Mesendoderm (in vitro differentiated cells): ENCODE data around the gene VSNL1.

Source experiments
- DNase-seq: peaks from one replicate; pipeline ENCODE4 v3.0.0; 2013
- H2AK5ac ChIP-seq: 2 replicates; pipeline ENCODE4 v1.6.1; 2013; ENCODE audit warnings: low read length, inconsistent platforms
- H2BK120ac ChIP-seq: 2 replicates; pipeline ENCODE4 v1.6.1; 2013; ENCODE audit warnings: low read depth, mild to moderate bottlenecking, low read length, moderate library complexity, mixed read lengths
- H2BK15ac ChIP-seq: replicated peaks from 2 replicates; pipeline ENCODE4 v1.6.1; 2013; ENCODE audit warnings: low read depth, mild to moderate bottlenecking, moderate library complexity
- H2BK5ac ChIP-seq: 2 replicates; pipeline ENCODE4 v1.6.1; 2013; ENCODE audit warnings: low read length, inconsistent platforms
- H3K18ac ChIP-seq: 2 replicates; pipeline ENCODE4 v1.6.1; 2013; ENCODE audit warnings: mild to moderate bottlenecking, low read length, mixed read lengths
- H3K23ac ChIP-seq: one replicate; pipeline ENCODE4 v1.6.1; 2013; ENCODE audit warnings: low read length
- H3K27ac ChIP-seq: 2 replicates; pipeline ENCODE4 v1.5.1; 2013; ENCODE audit warnings: low read depth, mild to moderate bottlenecking, inconsistent platforms, low read length, moderate library complexity
- H3K27me3 ChIP-seq: 2 replicates; pipeline ENCODE4 v1.6.1; 2013; ENCODE audit warnings: low read length, control low read depth, mild to moderate bottlenecking, inconsistent platforms; ENCODE audit not compliant: insufficient read depth, poor library complexity
- H3K36me3 ChIP-seq: 2 replicates; pipeline ENCODE4 v1.6.1; 2013; ENCODE audit warnings: low read length, inconsistent platforms; ENCODE audit not compliant: control insufficient read depth, insufficient read depth
- H3K4ac ChIP-seq: one replicate; pipeline ENCODE4 v1.6.1; 2013; ENCODE audit warnings: low read depth, mild to moderate bottlenecking, low read length, moderate library complexity
- H3K4me1 ChIP-seq: 2 replicates; pipeline ENCODE4 v1.6.1; 2013; ENCODE audit warnings: low read depth, low read length, inconsistent platforms; ENCODE audit not compliant: control insufficient read depth
- H3K4me2 ChIP-seq: 2 replicates; pipeline ENCODE4 v1.6.1; 2013; ENCODE audit warnings: low read length
- H3K4me3 ChIP-seq: 2 replicates; pipeline ENCODE4 v1.5.1; 2013; ENCODE audit warnings: mild to moderate bottlenecking, low read length
- H3K56ac ChIP-seq: one replicate; pipeline ENCODE4 v1.6.1; 2013; ENCODE audit warnings: low read length
- H3K79me1 ChIP-seq: 2 replicates; pipeline ENCODE4 v1.6.1; 2013; ENCODE audit warnings: low read length, inconsistent platforms
- H3K79me2 ChIP-seq: 2 replicates; pipeline ENCODE4 v1.6.1; 2013; ENCODE audit warnings: mild to moderate bottlenecking, low read length; ENCODE audit not compliant: control insufficient read depth, insufficient read depth
- H3K9ac ChIP-seq: 2 replicates; pipeline ENCODE4 v1.6.1; 2013; ENCODE audit warnings: low read length, inconsistent platforms
- H4K5ac ChIP-seq: one replicate; pipeline ENCODE4 v1.6.1; 2013; ENCODE audit warnings: low read length
- H4K8ac ChIP-seq: one replicate; pipeline ENCODE4 v1.6.1; 2013; ENCODE audit warnings: low read depth, mild to moderate bottlenecking, control low read depth, low read length, moderate library complexity
- WGBS: extraction: QIAGEN DNeasy Blood & Tissue Kit; methylation state at CpG from one replicate; pipeline ENCODE4 v1.1.7; 2013; ENCODE audit warnings: low lambda C conversion rate, missing lambda C conversion rate; ENCODE audit not compliant: insufficient coverage; ENCODE audit errors: extremely low coverage; 5-methylcytosine and 5-hydroxymethylcytosine counted together

The VSNL1 gene

DNA sequence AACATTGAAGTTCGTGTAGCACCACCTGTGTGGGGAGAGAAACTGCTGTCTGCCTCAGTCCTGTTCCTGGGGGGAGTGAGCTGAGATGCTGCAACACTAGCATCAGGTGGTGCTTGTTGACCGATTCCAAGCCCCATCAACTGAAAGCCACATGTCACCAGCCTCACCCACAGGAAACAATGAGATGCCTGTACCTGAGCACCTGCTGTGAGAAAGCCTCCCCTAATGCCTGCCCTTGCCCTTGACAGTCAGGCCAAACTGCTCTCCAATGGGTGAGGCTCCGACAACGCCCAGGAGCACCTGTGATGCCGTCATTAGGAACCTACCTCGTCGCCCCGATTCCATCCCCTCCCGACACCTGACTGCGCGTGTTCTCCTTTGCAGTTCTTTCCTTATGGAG, 108.5 kb downstream of the VSNL1 start:
- Histone ChIP-seq H3K4me2 (no peak overlapping the region), H3K79me2 (no peaks in the 10 kb centered on the region), H4K5ac (no peak overlapping the region), H2BK5ac (no peak overlapping the region), H3K4me3 (no peak overlapping the region), H3K79me1 (no peaks in the 10 kb centered on the region), H3K4ac (no peak overlapping the region), H3K27me3 (no peaks in the 10 kb centered on the region), H3K9ac (no peak overlapping the region), H3K23ac (no peak overlapping the region), H2BK120ac (no peak overlapping the region), H3K36me3 (no peaks in the 10 kb centered on the region), H3K27ac (no peak overlapping the region), H3K18ac (no peak overlapping the region), H4K8ac (no peak overlapping the region), H2AK5ac (no peak overlapping the region), H2BK15ac (no peak overlapping the region), H3K4me1 (no peaks in the 10 kb centered on the region), H3K56ac (no peak overlapping the region)
- DNase-seq, result no peak
- no CpG with 5 or more reads among the region's 11 CpGs for WGBS

- no peak overlapping the region for H3K56ac ChIP-seq
- no peak overlapping the region for H3K4me2 ChIP-seq
- H4K5ac ChIP-seq, result no peak overlapping the region
- no peak overlapping the region for H3K9ac ChIP-seq
- H3K4me3 ChIP-seq, result no peak overlapping the region
- no peaks in the 10 kb centered on the region for H3K27me3 ChIP-seq
- no peak overlapping the region for H3K27ac ChIP-seq
- H3K4ac ChIP-seq, result no peak overlapping the region
- no peaks in the 10 kb centered on the region for H3K79me2 ChIP-seq
- no peaks in the 10 kb centered on the region for H3K36me3 ChIP-seq
- no peaks in the 10 kb centered on the region for H3K79me1 ChIP-seq
- no peak overlapping the region for H4K8ac ChIP-seq
- H2BK15ac ChIP-seq, result no peak overlapping the region
- WGBS, result no CpG with 5 or more reads among the region's 9 CpGs
- no peak overlapping the region for H2BK5ac ChIP-seq
- no peak overlapping the region for H3K18ac ChIP-seq
- no peaks in the 10 kb centered on the region for H3K4me1 ChIP-seq
- H2BK120ac ChIP-seq, result no peak overlapping the region
- no peak overlapping the region for H3K23ac ChIP-seq
- no peak overlapping the region for H2AK5ac ChIP-seq
- no peak for DNase-seq
Measured at GRCh38 chr2:17652681-17653394, 112.3 kb downstream of the VSNL1 start.

DNA sequence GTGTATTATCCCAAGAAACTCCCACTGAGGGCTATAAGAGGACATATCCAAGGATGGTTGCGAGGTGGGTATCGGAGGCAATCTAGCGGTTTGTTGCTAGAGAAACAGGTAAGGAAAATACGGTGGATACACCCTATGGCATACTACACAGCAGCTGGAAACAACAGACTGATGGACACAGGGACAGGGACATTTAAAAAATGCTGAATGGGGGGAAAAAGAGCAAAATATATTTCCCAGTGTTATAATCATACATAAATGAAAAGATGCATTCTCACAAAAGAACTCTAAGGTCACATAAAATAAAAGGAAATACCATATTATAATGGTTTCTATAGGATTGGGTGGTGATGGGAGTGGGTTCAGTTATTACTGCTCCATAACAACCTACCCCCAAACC, 117.3 kb downstream of the VSNL1 start:
- Histone ChIP-seq H3K27ac (no peak overlapping the region), H3K18ac (no peak overlapping the region), H3K9ac (no peak overlapping the region), H3K36me3 (no peaks in the 10 kb centered on the region), H2BK120ac (no peak overlapping the region), H4K5ac (no peak overlapping the region), H3K23ac (no peak overlapping the region), H3K27me3 (no peaks in the 10 kb centered on the region), H3K79me1 (no peaks in the 10 kb centered on the region), H2BK5ac (no peak overlapping the region), H3K4me2 (no peak overlapping the region), H3K79me2 (no peaks in the 10 kb centered on the region), H3K4me3 (no peak overlapping the region), H3K4ac (no peak overlapping the region), H2AK5ac (no peak overlapping the region), H3K56ac (no peak overlapping the region), H3K4me1 (no peaks in the 10 kb centered on the region), H2BK15ac (no peak overlapping the region), H4K8ac (no peak overlapping the region)
- no CpG with 5 or more reads among the region's 4 CpGs for WGBS
- no peak for DNase-seq

DNA sequence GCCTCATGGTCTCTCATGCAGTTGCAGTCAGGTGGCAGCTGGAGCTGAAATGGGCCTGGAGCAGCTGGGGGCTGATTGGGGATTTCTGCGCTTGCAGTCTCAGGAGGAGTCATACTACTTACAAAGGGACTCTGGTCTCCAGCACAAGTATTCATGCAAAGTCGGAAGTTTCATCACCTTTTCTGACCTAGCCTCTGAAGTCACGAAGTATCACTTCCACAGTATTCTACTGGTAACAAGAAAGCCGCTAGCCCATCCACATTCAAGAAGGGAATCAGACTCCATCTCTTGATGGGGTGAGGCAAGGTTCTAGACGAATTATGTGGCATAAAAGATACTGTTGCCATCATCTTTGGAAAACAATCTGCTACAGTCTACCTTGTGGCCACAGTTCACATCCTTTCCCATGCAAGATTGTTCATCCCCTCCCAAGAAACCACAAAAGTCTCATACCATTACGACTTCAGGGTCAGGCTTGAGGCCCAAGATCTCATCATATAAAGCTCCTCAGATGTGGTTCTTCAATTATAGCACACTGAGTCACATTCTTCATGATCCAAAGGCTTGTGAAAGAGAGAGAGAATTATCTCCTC, 117.9 kb downstream of the VSNL1 start:
- H2BK120ac ChIP-seq, result no peak overlapping the region
- no peak overlapping the region for H2BK15ac ChIP-seq
- no peak overlapping the region for H4K5ac ChIP-seq
- H3K27me3 ChIP-seq, result no peaks in the 10 kb centered on the region
- H2BK5ac ChIP-seq, result no peak overlapping the region
- no CpG with 5 or more reads among the region's 6 CpGs for WGBS
- H3K4me2 ChIP-seq, result no peak overlapping the region
- no peak overlapping the region for H4K8ac ChIP-seq
- no peaks in the 10 kb centered on the region for H3K79me2 ChIP-seq
- no peaks in the 10 kb centered on the region for H3K36me3 ChIP-seq
- no peak overlapping the region for H3K56ac ChIP-seq
- no peak for DNase-seq
- no peak overlapping the region for H3K27ac ChIP-seq
- H3K4me1 ChIP-seq, result no peaks in the 10 kb centered on the region
- H3K79me1 ChIP-seq, result no peaks in the 10 kb centered on the region
- no peak overlapping the region for H3K18ac ChIP-seq
- no peak overlapping the region for H3K4me3 ChIP-seq
- no peak overlapping the region for H3K4ac ChIP-seq
- H3K9ac ChIP-seq, result no peak overlapping the region
- H2AK5ac ChIP-seq, result no peak overlapping the region
- H3K23ac ChIP-seq, result no peak overlapping the region

GRCh38 chr2:17660219-17660618, 119.7 kb downstream of the VSNL1 start:
- Histone ChIP-seq H3K4me1 (no peaks in the 10 kb centered on the region), H3K36me3 (no peaks in the 10 kb centered on the region), H3K9ac (no peak overlapping the region), H2AK5ac (no peak overlapping the region), H3K27me3 (no peaks in the 10 kb centered on the region), H2BK15ac (no peak overlapping the region), H3K18ac (no peak overlapping the region), H4K8ac (no peak overlapping the region), H3K4ac (no peak overlapping the region), H3K23ac (no peak overlapping the region), H2BK120ac (no peak overlapping the region), H3K4me2 (no peak overlapping the region), H4K5ac (no peak overlapping the region), H3K79me1 (no peaks in the 10 kb centered on the region), H3K4me3 (no peak overlapping the region), H3K56ac (no peak overlapping the region), H3K79me2 (no peaks in the 10 kb centered on the region), H3K27ac (no peak overlapping the region), H2BK5ac (no peak overlapping the region)
- WGBS, result no CpG with 5 or more reads among the region's 4 CpGs
- no peak for DNase-seq

- Histone ChIP-seq H3K79me2 (no peaks in the 10 kb centered on the region), H3K36me3 (no peaks in the 10 kb centered on the region), H3K9ac (no peak overlapping the region), H2BK5ac (no peak overlapping the region), H4K8ac (no peak overlapping the region), H2BK120ac (no peak overlapping the region), H2AK5ac (no peak overlapping the region), H2BK15ac (no peak overlapping the region), H3K4me2 (no peak overlapping the region), H3K18ac (no peak overlapping the region), H3K4me1 (no peaks in the 10 kb centered on the region), H3K4ac (no peak overlapping the region), H3K23ac (no peak overlapping the region), H3K27me3 (no peaks in the 10 kb centered on the region), H3K4me3 (no peak overlapping the region), H3K27ac (no peak overlapping the region), H4K5ac (no peak overlapping the region), H3K79me1 (no peaks in the 10 kb centered on the region), H3K56ac (no peak overlapping the region)
- WGBS, result no CpG with 5 or more reads among the region's 1 CpG
- DNase-seq, result no peak
Measured at GRCh38 chr2:17661460-17661859, 121.0 kb downstream of the VSNL1 start.
